Stimulated activated CD4-positive, alpha-beta T cell treated with anti-CD3 and anti-CD28 coated beads, Interleukin-1b, Interleukin-23, amount 100 ng/mL, for 4 hours (primary cell): ENCODE results near the gene SP140L.
A peak's percentile ranks its signal among the peaks of the same experiment; 100 is the strongest.
"Not testable (repeated sequence)": the region's sequence is repeated elsewhere in the genome, so short reads cannot be mapped to it uniquely, and the experiment has no call there.

Experiments used
- DNase-seq, 2 donors: peaks; one replicate each; pipeline ENCODE4 v3.0.0-alpha.2; 2020; ENCODE audit warnings: low read depth in 2 of 2

The SP140L gene

GRCh38 chr2:230323385-230324106, 3.4 kb upstream of the SP140L start:
- DNase-seq = no peak

DNA sequence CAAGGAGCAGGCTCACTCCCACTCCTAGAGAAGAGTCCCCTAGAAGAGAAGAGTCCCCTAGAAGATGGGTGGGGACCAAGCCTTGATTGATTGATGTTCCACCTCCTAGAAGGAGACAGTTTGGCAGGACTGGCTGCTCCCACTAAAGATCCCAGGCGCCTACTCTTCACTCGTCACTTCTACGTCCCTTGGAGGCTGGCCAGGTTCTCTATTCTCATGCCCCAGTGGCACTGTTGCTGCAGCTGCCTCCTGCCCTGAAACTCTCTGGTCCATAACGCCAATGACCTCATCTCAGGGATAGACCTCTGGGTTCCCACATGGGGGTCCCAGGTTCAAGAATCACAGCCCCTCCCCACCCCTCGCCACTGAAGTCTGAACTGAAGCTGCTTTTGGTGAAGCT, 2.5 kb upstream of the SP140L start:
- DNase-seq = no peak

DNA sequence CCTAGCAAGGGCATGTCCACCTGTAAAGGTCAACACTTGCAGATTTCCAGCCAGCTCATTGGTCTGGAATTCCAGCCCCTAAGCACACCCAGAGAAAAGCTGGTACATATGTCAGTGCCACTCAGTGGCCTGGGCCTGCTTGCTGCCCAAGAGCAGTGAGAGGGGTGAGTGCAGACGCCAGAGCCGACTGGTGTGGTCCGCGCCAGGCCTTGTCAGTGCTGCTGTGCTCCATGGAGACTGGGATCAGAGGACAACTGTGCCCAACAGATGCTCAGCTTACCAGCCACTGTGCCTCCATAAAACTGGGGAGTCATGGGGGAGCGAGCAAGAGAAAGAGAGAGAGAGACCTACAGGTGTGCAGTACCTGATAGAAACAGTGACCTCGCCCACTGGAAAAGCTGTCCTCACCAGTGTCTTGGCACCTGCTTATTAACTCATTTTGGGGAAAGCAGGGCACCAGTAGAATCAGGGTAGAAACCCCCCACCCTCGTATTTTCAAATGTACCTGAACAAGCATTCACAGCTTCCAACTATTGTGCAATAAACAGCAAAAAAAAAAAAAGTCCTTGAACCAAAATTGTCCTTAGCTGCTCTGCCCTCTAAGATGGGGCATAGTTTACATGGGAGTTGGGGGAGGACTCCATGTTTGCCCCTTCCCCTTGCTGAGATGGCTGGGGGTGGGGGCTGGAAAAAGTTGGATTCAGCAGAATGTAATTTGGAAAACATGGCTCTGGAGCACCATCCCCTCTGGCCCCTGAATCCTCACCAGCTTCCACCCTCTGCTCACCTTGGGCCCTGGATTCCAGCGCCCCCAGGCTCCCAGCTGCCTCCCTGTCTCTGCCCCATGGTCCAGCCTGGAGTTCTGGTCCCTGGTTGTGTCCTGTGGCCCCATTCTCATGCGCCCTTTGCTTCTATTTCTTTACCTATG, 1.4 kb upstream of the SP140L start:
- DNase-seq = no peak

GRCh38 chr2:230327418-230328154, 593 bp downstream of the SP140L start:
- DNase-seq = no peak

DNA sequence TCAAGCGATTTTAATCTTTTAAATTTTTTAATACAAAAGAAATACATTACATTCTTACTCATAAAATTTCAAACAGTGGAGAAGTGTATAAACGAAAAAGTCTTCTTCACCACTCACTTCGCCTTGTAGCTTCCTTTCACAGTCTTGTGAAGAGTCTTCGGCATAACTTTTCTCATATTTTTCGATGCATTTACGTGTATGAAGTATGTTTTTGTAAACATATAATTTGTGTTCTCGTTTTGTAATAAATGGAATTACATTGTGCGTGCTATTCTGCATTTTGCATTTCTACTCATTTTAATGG, 1.1 kb downstream of the SP140L start:
- no peak for DNase-seq

GRCh38 chr2:230329946-230330605, 3.1 kb downstream of the SP140L start:
- no peak for DNase-seq

GRCh38 chr2:230330725-230331124, 3.7 kb downstream of the SP140L start:
- no peak for DNase-seq

DNA sequence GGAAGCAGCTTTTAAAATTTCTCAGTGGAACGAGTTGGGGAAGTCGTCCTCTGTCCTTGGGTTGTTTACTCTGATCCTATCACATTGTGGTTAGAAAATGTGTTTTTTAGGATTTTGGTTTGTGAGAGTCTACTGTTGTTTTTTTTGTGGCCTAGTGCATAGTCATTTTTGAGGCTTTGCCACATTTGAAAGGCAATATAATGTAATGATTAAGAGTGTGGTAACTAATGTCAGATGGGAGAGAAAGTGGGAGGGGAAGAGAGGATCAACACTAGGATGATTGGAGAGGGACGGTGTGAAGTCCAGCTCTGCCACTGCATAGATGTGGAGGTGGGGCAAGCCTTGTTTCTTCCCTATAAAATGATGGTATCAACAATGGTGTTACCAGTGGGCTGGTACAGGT, 8.5 kb downstream of the SP140L start:
- DNase-seq = no peak

DNA sequence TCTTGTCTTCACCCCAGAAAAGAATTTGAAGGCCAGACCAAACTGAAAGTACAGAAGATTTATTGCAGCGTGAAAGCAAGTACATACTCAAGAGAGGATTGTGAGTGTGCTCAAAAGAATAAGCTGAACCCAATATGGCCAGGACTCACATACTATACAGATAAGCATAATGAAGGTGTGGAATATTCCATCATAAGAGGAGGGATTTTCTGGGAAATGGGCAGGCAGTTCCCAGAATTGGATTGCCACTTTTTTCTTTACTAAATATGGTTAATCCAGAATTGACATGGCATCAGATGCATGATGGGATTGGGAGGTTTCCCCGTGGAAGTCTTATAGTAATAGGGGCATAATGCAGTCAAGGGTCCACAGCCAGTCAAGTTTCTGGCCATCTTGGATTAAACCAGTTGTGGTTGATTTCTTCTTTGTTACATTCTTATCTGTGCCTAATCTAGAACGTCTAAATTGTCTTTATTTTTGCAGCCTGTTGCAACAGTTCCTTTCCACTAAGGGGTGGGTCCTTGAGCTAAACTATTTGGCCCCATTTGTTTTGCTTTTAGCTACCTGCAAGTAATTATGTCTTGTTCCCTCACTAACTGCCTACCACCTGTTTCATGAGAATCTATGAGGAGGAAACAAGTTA, 9.0 kb downstream of the SP140L start:
- no peak for DNase-seq

GRCh38 chr2:230341936-230342528, 15.0 kb downstream of the SP140L start:
- DNase-seq = not testable (repeated sequence)

- not testable (repeated sequence) for DNase-seq
These were observed 16.1 kb downstream of the SP140L start for GRCh38 chr2:230343041-230343624.

GRCh38 chr2:230343747-230344146, 16.8 kb downstream of the SP140L start:
- no peak for DNase-seq

GRCh38 chr2:230346465-230346864, 19.5 kb downstream of the SP140L start:
- no peak for DNase-seq

DNA sequence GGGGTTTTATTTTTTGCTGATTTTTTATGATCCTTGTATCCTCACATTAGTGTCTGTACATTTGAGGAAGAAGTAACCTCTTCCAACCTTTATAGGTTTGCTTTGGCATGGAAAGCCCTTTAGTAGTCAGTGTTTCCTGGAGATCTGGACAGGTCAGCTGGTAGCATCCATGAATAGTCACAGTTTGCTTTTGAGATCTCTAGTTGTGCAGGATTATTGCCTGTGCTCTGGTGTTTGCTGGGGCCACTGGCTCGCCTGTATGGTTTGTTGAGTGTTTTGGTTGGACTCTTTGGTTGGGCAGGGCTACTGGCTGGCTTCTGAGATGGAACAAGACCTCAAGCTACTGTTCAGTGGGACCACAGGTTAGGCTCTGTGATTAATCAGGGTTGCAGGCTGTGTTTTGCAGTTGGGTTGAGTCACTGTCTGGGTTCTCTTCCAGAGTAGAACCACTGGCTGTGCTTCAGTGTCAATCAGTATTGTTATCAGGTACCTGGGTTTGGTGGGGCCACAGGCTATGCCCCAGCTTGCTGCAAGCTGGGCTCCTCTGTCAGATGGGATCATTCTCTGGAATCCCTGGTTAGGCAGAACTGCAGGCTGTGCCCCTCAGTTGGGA, 20.0 kb downstream of the SP140L start:
- no peak for DNase-seq

DNA sequence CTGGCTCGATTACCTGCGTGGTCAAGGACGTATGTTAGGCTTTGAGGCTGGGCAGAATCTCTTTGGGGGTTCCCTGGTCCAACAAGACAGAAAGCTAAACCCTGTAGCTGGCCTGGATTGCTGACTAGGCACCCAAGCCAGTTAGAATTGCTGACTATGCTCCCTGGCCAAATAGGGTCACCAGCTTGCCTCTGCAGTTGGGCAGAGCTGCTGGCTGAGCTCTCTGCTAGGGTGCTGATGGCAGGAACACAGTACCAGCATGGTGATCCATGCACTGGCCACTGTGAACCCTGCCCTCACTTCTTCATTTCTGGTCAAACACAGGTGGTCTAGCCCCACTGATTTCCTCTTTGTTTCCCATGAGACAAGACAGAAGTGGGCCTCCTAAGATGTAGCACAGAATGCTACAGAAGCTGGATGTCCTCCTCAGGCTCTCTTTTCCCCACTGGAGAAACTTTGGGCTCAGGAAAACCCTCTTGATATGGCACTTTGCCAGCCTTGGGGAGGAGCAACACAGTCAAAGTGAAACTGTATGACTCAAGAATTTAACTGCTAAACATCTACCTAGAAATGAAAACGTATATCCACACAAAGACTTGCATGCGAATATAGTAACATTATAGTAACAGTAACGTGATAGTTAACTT, 20.8 kb downstream of the SP140L start:
- DNase-seq = peak in 1 of 2 donors; percentile 23

GRCh38 chr2:230348787-230349186, 21.8 kb downstream of the SP140L start:
- no peak for DNase-seq

DNA sequence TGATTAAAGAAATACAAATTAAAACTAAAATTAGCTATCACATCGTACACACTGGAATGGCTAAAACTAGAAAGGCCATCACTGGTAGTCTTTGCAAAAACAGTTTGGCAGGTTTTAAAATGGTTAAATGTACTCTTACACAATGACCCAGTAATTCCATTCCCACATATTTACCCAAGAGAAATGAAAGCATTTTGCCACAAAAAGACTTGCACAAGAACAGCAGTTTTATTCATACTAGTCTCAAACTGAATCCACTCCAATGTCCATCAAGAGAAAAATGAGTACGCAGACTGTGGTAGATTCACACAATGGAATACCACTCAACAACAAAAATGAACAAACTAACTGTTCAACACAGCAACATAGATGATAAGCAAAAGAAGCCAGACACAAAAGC, 29.1 kb downstream of the SP140L start:
- DNase-seq = no peak

DNA sequence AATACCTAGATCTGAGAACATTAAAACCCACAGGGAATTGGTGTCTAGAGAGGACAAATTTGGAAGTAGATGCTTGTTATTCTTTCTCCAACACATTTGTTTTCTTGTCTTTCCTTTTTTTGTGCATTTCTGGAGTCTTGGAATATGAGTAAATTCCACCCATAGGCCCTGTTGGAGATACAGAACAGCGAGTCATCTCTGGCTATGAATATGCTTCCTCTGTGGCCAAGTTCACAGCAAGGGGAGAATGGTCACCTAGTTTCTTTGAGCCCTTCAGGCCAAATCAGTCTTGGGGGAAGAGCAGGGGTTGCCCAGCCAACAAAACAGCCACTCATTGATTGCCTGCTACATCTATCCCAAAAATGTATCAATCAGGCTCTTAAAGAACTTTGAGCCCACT, 31.3 kb downstream of the SP140L start:
- no peak for DNase-seq

DNA sequence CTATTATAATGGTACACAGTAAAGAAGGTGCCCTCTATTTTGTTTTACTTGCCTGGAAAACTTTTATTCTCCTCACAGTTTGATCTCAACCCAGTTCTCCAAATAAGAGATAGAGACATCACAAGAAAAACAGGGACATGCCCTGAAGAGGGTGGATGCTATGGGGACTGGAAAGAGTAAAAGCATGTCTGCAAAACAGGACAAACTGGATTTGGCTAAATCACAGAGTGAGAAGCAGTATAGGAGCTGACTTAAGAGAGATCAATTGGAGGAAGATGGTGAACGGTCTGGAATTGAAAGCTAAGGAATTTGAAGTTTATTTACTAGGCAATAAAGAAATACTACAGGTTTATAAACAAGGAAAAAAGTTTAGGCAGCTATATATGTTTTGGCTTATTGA, 33.0 kb downstream of the SP140L start:
- DNase-seq = no peak
